Neural crest cell (in vitro differentiated cells): Measurements from ENCODE around the gene PIP5K1B. TPM values are rescaled to one million over a fixed set of nuclear protein-coding genes. Genes with fewer than 3 reads are reported as not detected.

Experiments
- DNase-seq: peaks from one replicate; pipeline ENCODE4 v3.0.0; 2021; ENCODE audit warnings: low read depth, mixed read lengths, low spot score
- H3K27ac Mint-ChIP-seq: one replicate; pipeline ENCODE4 v1.8.0; 2021; ENCODE audit warnings: mild to moderate bottlenecking, mixed read lengths; ENCODE audit not compliant: unreplicated experiment
- H3K27me3 Mint-ChIP-seq: 2 replicates; pipeline ENCODE4 v1.8.0; 2021; ENCODE audit warnings: low read depth, mild to moderate bottlenecking, mixed read lengths
- H3K36me3 Mint-ChIP-seq: 2 replicates; pipeline ENCODE4 v1.8.0; 2021; ENCODE audit warnings: low read depth, mild to moderate bottlenecking, mixed read lengths
- H3K4me1 Mint-ChIP-seq: 2 replicates; pipeline ENCODE4 v1.8.0; 2021; ENCODE audit warnings: mixed read lengths
- H3K4me3 Mint-ChIP-seq: one replicate; pipeline ENCODE4 v1.8.0; 2021; ENCODE audit warnings: mild to moderate bottlenecking, mixed read lengths
- H3K9me3 Mint-ChIP-seq: 2 replicates; pipeline ENCODE4 v1.8.0; 2021; ENCODE audit warnings: mixed read lengths
- total RNA-seq: library from RNA; stranded (reverse); gene quantifications from 2 replicates; pipeline ENCODE4 v1.2.1, GENCODE V29; 2021
- TF ChIP-seq, protein P1 (sequence below): fragments of 200-600 bp; sonication (generic); conservative IDR thresholded peaks from 2 replicates; pipeline ENCODE4 v1.5.0; 2021; ENCODE audit warnings: antibody characterized with exemption, mild to moderate bottlenecking

Gene PIP5K1B
- total RNA-seq, 1 donor from 2014 or later: 5.9 TPM

DNA sequence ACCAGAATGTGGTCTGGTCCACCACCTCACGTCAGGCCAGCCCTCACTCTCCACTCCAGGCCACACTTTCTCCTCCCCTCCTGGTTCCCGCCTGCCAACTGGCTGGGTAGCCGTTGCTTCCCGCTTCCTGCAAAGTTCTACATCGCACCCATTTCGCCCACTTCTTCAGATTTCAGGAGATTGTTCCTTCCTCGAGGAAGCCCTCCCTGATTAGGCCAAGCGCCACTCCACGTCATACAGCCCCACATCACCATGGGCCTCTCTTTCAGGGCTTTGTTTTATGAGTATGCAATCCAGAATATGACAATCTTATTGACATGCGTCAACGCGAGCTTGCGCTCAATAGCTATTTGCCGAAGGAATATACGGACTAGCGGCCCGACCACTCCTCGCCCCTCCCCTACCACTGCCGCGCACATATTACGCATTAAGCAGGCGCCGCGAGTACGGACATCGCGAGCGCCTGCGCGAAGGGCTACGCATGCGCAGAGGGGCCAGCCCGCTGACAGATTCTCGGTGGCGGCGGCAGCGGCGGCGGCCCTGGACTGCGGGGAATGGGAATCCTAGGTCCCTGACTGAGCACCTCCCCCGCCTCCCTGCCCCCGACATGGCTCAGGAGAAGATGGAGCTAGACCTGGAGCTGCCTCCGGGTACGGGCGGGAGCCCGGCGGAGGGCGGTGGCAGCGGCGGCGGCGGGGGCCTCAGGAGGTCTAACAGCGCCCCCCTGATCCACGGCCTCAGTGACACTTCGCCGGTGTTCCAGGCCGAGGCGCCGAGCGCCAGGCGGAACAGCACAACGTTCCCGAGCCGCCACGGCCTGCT lies 74.7 kb downstream of the PIP5K1B start:
- TF ChIP-seq, protein P1, sequence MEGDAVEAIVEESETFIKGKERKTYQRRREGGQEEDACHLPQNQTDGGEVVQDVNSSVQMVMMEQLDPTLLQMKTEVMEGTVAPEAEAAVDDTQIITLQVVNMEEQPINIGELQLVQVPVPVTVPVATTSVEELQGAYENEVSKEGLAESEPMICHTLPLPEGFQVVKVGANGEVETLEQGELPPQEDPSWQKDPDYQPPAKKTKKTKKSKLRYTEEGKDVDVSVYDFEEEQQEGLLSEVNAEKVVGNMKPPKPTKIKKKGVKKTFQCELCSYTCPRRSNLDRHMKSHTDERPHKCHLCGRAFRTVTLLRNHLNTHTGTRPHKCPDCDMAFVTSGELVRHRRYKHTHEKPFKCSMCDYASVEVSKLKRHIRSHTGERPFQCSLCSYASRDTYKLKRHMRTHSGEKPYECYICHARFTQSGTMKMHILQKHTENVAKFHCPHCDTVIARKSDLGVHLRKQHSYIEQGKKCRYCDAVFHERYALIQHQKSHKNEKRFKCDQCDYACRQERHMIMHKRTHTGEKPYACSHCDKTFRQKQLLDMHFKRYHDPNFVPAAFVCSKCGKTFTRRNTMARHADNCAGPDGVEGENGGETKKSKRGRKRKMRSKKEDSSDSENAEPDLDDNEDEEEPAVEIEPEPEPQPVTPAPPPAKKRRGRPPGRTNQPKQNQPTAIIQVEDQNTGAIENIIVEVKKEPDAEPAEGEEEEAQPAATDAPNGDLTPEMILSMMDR: peak; percentile 49
- no peak overlapping the region for H3K4me3 Mint-ChIP-seq
- DNase-seq: peak; percentile 91
- no peaks in the 10 kb centered on the region for H3K9me3 Mint-ChIP-seq
- peaks cover 9% of the 10 kb centered on the region for H3K27me3 Mint-ChIP-seq
- no peaks in the 10 kb centered on the region for H3K36me3 Mint-ChIP-seq
- peaks cover 6% of the 10 kb centered on the region for H3K4me1 Mint-ChIP-seq
- H3K27ac Mint-ChIP-seq: no peak overlapping the region

DNA sequence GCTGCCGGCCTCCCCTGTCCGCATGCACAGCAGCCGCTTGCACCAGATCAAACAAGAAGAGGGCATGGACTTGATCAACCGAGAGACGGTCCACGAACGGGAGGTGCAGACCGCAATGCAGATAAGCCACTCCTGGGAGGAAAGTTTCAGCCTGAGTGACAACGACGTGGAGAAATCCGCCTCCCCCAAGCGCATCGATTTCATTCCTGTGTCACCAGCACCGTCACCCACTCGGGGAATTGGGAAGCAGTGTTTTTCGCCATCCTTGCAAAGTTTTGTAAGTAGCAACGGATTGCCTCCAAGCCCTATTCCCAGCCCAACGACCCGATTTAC lies 75.3 kb downstream of the PIP5K1B start:
- TF ChIP-seq, protein P1: peak; percentile 11
- H3K9me3 Mint-ChIP-seq: no peaks in the 10 kb centered on the region

DNA sequence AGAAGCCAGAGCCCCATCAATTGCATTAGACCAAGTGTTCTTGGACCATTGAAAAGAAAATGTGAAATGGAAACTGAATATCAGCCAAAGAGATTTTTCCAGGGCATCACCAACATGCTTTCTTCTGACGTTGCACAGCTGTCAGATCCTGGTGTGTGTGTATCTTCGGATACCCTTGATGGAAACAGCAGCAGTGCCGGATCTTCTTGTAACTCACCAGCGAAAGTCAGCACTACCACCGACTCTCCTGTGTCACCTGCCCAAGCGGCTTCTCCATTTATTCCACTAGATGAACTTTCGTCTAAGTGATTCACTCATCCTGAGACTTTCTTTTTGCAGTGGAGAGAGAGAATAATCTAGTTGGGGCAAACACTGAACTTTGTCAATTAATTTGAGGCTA lies 75.7 kb downstream of the PIP5K1B start:
- Mint-ChIP-seq H3K27me3 (peaks cover 3% of the 10 kb centered on the region), H3K4me1 (peaks cover 6% of the 10 kb centered on the region), H3K9me3 (no peaks in the 10 kb centered on the region), H3K27ac (no peak overlapping the region), H3K4me3 (no peak overlapping the region), H3K36me3 (no peaks in the 10 kb centered on the region)
- TF ChIP-seq, protein P1: no peak
- DNase-seq: no peak

More for the DNA sequence above, 75.3 kb downstream of the PIP5K1B start:
- Mint-ChIP-seq H3K4me1 (peaks cover 6% of the 10 kb centered on the region), H3K27ac (no peak overlapping the region), H3K27me3 (peaks cover 4% of the 10 kb centered on the region), H3K36me3 (no peaks in the 10 kb centered on the region), H3K4me3 (no peak overlapping the region)
- DNase-seq: no peak

DNA sequence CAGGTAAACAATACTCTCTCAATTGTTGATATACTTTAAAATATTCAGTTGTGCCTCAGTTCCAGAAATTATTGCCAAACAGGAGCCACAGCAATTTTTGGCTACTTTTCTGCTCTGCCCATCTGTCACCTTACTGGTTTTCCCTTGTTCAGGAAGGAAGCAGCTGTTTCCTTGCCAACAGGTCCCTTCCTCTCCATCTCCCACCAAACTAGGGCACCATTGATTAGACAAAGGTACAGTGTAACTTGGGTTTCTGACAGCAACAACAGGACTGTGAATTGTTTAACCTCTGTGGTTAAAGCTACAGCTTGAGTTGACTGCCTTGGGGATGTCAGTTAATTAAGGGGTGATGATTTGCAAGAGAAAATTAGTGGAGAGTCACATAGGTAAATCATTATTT lies 76.9 kb downstream of the PIP5K1B start:
- Mint-ChIP-seq H3K4me1 (peaks cover 6% of the 10 kb centered on the region), H3K36me3 (no peaks in the 10 kb centered on the region), H3K27ac (no peak overlapping the region), H3K27me3 (peaks cover 3% of the 10 kb centered on the region), H3K4me3 (peak overlapping the region; percentile 62), H3K9me3 (no peaks in the 10 kb centered on the region)
- no peak for DNase-seq
- TF ChIP-seq, protein P1: no peak

DNA sequence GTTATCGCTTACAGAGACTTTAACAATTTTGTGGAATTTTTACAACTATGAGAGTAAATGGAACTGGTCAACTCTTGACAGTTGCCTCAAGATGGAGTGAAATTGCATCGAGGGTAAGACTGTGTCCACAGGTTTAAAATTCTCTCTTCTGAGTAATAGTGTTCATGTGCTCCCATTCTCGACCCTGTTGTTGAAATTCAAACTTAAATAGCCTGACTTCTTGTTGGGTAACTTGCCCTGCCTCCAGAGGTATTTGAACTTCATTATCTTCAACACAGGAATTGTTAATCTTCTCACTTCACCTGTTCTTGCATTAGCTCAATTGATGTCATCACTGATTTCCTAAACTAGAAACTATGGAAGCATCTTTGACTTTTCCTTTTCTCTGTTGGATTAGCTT lies 77.5 kb downstream of the PIP5K1B start:
- no peak for DNase-seq
- Mint-ChIP-seq H3K27ac (no peak overlapping the region), H3K4me1 (peaks cover 6% of the 10 kb centered on the region), H3K9me3 (no peaks in the 10 kb centered on the region), H3K36me3 (no peaks in the 10 kb centered on the region), H3K4me3 (no peak overlapping the region), H3K27me3 (peaks cover 3% of the 10 kb centered on the region)
- TF ChIP-seq, protein P1: no peak
